GM12801 (cell line): ENCODE results near the gene NUTF2.

Source experiments
- CTCF ChIP-seq: IDR thresholded peaks from one replicate; pipeline ENCODE4 v1.5.1; 2011; ENCODE audit warnings: control low read depth; ENCODE audit not compliant: insufficient read length; ENCODE audit errors: extremely low read depth

The NUTF2 gene

GRCh38 chr16:67806428-67807147 lies 40.1 kb upstream of the NUTF2 start, which contains the start of the genes RANBP10 and TSNAXIP1:
TSS of gene RANBP10 (minus strand) at chr16:67806560. CDS start at chr16:67806536, 24 bp downstream.
TSS of gene TSNAXIP1 (plus strand) at chr16:67806889. CDS start at chr16:67807150, 261 bp downstream.
- TF ChIP-seq CTCF, result no peak

- TF ChIP-seq CTCF, result no peak
Observed at GRCh38 chr16:67807148-67807682, 39.5 kb upstream of the NUTF2 start.

- TF ChIP-seq CTCF, result no peak
Observed at GRCh38 chr16:67811899-67812298, 34.8 kb upstream of the NUTF2 start.

GRCh38 chr16:67814567-67814966 lies 32.2 kb upstream of the NUTF2 start:
- TF ChIP-seq CTCF, result no peak

GRCh38 chr16:67820608-67821259 lies 26.0 kb upstream of the NUTF2 start:
- no peak for TF ChIP-seq CTCF

GRCh38 chr16:67822511-67822910 lies 24.2 kb upstream of the NUTF2 start:
- TF ChIP-seq CTCF, result no peak

GRCh38 chr16:67825119-67825518 lies 21.6 kb upstream of the NUTF2 start:
- TF ChIP-seq CTCF, result no peak
